Mucosa of descending colon (tissue), 3 donors: Measurements from ENCODE around the gene GRSF1. TPM values are rescaled to one million over a fixed set of nuclear protein-coding genes. Genes with fewer than 3 reads are reported as not detected.

Experiments
- ATAC-seq: fragments of 200-7000 bp; cut with Tn5 transposase; one replicate; pipeline ENCODE4 v1.9.1; 2020; ENCODE audit warnings: mild to moderate bottlenecking, moderate library complexity
- DNase-seq, 3 donors: peaks; one replicate each; pipeline ENCODE4 v3.0.0-alpha.2; 2020
- H3K36me3 ChIP-seq: fragments of 200-600 bp; one replicate; pipeline ENCODE4 v1.8.0; 2021; ENCODE audit warnings: low read depth, mild to moderate bottlenecking
- H3K4me1 ChIP-seq: fragments of 200-600 bp; one replicate; pipeline ENCODE4 v1.8.0; 2021; ENCODE audit warnings: low read depth, mild to moderate bottlenecking
- H3K4me3 ChIP-seq: fragments of 200-600 bp; one replicate; pipeline ENCODE4 v1.8.0; 2021; ENCODE audit warnings: mild to moderate bottlenecking
- H3K9me3 ChIP-seq: fragments of 200-600 bp; one replicate; pipeline ENCODE4 v1.8.0; 2021; ENCODE audit warnings: mild to moderate bottlenecking
- CTCF ChIP-seq: fragments of 200-600 bp; IDR thresholded peaks from one replicate; pipeline ENCODE4 v1.8.0; 2022; ENCODE audit warnings: antibody characterized with exemption, mild to moderate bottlenecking
- intact Hi-C, 2 donors: fragments of 100-400 bp; cut with DNase I in 1 of 2; cut with micrococcal nuclease in 1 of 2; formaldehyde crosslinking; loops; one replicate each; pipeline versions ENCODE4 v1.11.0 to v1.11.1; 2022; cut with DNase I, micrococcal nuclease
- total RNA-seq, 3 donors: library from RNA; stranded (reverse); fragmentation: NEBNext Ultra II Directional in 2 of 3; extraction: Animal tissue kit (Norgen Biotek cat#: 25700) in 2 of 3; gene quantifications; one replicate each; pipeline versions ENCODE4 v1.2.1 to v1.2.4, GENCODE V29; 2021 to 2023
- donor health status: DM: no; HTN: no; CAD: no; lungs with moderate emphysema.
- donor health status: DM: no; HTN: no; CAD: no.
- donor health status: DM: no; HTN: yes; CAD: no.

The GRSF1 gene
- total RNA-seq, 3 donors from 2014 or later: 70.2 to 81.5 (median 70.6) TPM

GRCh38 chr4:70830054-70830453, 9.6 kb downstream of the GRSF1 start:
- H3K4me1 ChIP-seq: peaks cover 7% of the 10 kb centered on the region
- H3K4me3 ChIP-seq: no peak overlapping the region
- ATAC-seq: no peak
- no peak for DNase-seq
- H3K9me3 ChIP-seq: no peaks in the 10 kb centered on the region
- intact Hi-C loops: no loop called here
- no peaks in the 10 kb centered on the region for H3K36me3 ChIP-seq
- no peak for TF ChIP-seq CTCF

- no peak for TF ChIP-seq CTCF
- intact Hi-C loops: loop anchor here in 1 of 2 donors (10.0 kb wide), 1 partner anchor 165 kb away; the partner anchor contains the start of gene DCK
Measured at GRCh38 chr4:70829492-70829891, 10.2 kb downstream of the GRSF1 start.

GRCh38 chr4:70829015-70829414, 10.7 kb downstream of the GRSF1 start:
- ATAC-seq: peak; percentile 57
- intact Hi-C loops: loop anchor here in 1 of 2 donors (10.0 kb wide), 1 partner anchor 166 kb away; the partner anchor contains the start of gene DCK
- no peak overlapping the region for H3K4me3 ChIP-seq
- DNase-seq: no peak
- TF ChIP-seq CTCF: no peak
- H3K36me3 ChIP-seq: peaks cover 4% of the 10 kb centered on the region
- peaks cover 7% of the 10 kb centered on the region for H3K4me1 ChIP-seq
- H3K9me3 ChIP-seq: no peaks in the 10 kb centered on the region

More at GRCh38 chr4:70829492-70829891, 10.2 kb downstream of the GRSF1 start:
- no peak overlapping the region for H3K4me3 ChIP-seq
- no peak for DNase-seq
- H3K36me3 ChIP-seq: peaks cover under 1% of the 10 kb centered on the region
- ATAC-seq: no peak
- H3K4me1 ChIP-seq: peaks cover 7% of the 10 kb centered on the region
- no peaks in the 10 kb centered on the region for H3K9me3 ChIP-seq

- intact Hi-C loops: no loop called here
- peaks cover 3% of the 10 kb centered on the region for H3K36me3 ChIP-seq
- no peaks in the 10 kb centered on the region for H3K9me3 ChIP-seq
- H3K4me1 ChIP-seq: no peaks in the 10 kb centered on the region
- DNase-seq (no peak), ATAC-seq (no peak)
- no peak for TF ChIP-seq CTCF
- H3K4me3 ChIP-seq: no peak overlapping the region
Measured at GRCh38 chr4:70818921-70819320, 20.8 kb downstream of the GRSF1 start.

- DNase-seq (no peak), ATAC-seq (no peak)
- Histone ChIP-seq H3K9me3 (no peaks in the 10 kb centered on the region), H3K4me3 (no peak overlapping the region), H3K36me3 (peaks cover 3% of the 10 kb centered on the region), H3K4me1 (no peaks in the 10 kb centered on the region)
- intact Hi-C loops: no loop called here
- TF ChIP-seq CTCF: no peak
Measured at GRCh38 chr4:70818173-70818855, 21.4 kb downstream of the GRSF1 start.
